ENCODE data around the gene OGDHL.

OGDHL gene

DNA sequence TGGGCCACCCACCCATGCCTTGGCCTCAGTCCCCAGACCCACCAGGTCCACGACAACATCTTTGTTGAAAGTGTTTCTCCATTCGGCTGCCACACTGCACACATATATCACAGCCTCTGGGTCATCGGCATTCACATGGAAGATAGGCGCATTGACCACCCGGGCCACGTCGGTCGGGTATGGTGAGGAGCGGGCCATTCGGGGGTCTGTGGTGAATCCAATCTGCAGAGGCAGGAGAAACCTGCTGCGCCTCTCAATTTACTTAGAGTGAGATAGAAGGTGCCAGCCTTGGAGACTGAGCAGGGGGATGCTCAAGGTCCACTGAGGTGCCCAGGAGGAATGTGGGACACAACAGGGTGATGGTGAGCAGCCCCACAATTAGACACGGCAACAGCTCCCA, 16.4 kb downstream of the OGDHL start:
- Histone ChIP-seq H3K27ac (replicated peaks) (no peak overlapping the region), H3K4me3 (replicated peaks; ENCODE audit: insufficient read depth, low read length) (no peak overlapping the region), H3K27me3 (ENCODE audit: insufficient read depth, poor library complexity, severe bottlenecking) (no peaks in the 10 kb centered on the region)
- TF ChIP-seq GABPA (IDR thresholded peaks at IDR 0.05; ENCODE audit: low read depth) = no peak
- no peak for TF ChIP-seq SPI1 (IDR thresholded peaks at IDR 0.05; ENCODE audit: borderline replicate concordance, low read depth)
- TF ChIP-seq, protein P1, sequence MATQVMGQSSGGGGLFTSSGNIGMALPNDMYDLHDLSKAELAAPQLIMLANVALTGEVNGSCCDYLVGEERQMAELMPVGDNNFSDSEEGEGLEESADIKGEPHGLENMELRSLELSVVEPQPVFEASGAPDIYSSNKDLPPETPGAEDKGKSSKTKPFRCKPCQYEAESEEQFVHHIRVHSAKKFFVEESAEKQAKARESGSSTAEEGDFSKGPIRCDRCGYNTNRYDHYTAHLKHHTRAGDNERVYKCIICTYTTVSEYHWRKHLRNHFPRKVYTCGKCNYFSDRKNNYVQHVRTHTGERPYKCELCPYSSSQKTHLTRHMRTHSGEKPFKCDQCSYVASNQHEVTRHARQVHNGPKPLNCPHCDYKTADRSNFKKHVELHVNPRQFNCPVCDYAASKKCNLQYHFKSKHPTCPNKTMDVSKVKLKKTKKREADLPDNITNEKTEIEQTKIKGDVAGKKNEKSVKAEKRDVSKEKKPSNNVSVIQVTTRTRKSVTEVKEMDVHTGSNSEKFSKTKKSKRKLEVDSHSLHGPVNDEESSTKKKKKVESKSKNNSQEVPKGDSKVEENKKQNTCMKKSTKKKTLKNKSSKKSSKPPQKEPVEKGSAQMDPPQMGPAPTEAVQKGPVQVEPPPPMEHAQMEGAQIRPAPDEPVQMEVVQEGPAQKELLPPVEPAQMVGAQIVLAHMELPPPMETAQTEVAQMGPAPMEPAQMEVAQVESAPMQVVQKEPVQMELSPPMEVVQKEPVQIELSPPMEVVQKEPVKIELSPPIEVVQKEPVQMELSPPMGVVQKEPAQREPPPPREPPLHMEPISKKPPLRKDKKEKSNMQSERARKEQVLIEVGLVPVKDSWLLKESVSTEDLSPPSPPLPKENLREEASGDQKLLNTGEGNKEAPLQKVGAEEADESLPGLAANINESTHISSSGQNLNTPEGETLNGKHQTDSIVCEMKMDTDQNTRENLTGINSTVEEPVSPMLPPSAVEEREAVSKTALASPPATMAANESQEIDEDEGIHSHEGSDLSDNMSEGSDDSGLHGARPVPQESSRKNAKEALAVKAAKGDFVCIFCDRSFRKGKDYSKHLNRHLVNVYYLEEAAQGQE (IDR thresholded peaks at IDR 0.05; ENCODE audit: insufficient replicate concordance, low read depth) = no peak
- TF ChIP-seq CTCF (IDR thresholded peaks at IDR 0.05; ENCODE audit: insufficient read depth, low read length) = no peak
- no peak for TF ChIP-seq POLR2AphosphoS5 (IDR thresholded peaks at IDR 0.05; ENCODE audit: low read depth)
- DNase-seq (ENCODE audit: low read depth in 1 of 2, low spot score in 1 of 2) = no peak

DNA sequence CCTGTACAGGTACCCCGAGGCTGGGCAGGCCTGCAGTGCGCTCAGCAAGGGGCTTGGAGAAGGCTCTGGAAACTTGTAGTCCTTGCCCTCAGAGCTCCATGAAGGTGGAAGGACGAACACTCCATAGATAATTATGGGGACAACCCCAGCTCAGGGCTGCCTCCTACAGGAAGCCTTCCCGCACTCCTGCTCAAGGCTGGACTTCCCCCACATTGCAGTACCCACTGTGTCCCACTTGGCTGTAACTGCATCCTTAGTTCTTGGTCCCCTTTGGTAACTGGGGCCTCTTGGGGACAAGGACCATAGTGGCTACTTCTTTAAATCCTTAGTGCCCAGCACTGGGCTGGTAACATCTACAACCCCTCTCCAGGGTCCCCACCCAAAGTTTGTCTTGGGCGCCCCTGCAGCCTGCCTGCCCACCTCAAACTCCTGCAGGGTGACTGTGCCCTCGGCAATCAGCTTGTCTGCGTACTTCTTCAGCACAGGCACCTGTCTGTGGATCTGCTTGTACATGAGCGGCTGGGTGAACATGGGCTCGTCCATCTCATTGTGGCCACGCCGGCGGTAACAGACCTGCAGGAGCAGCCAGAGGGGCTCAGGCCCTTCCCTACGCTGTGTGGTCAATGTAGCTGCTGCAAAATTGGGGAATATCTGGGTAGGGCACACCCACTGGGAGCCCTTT, 17.1 kb downstream of the OGDHL start:
- Histone ChIP-seq H3K4me3 (replicated peaks; ENCODE audit: insufficient read depth, low read length) (no peak overlapping the region), H3K27me3 (ENCODE audit: insufficient read depth, poor library complexity, severe bottlenecking) (no peaks in the 10 kb centered on the region), H3K27ac (replicated peaks) (no peak overlapping the region)
- TF ChIP-seq, protein P1 (IDR thresholded peaks at IDR 0.05; ENCODE audit: insufficient replicate concordance, low read depth) = no peak
- no peak for TF ChIP-seq CTCF (IDR thresholded peaks at IDR 0.05; ENCODE audit: insufficient read depth, low read length)
- no peak for TF ChIP-seq POLR2AphosphoS5 (IDR thresholded peaks at IDR 0.05; ENCODE audit: low read depth)
- TF ChIP-seq SPI1 (IDR thresholded peaks at IDR 0.05; ENCODE audit: borderline replicate concordance, low read depth) = no peak
- no peak for TF ChIP-seq GABPA (IDR thresholded peaks at IDR 0.05; ENCODE audit: low read depth)
- no peak for DNase-seq (ENCODE audit: low read depth in 1 of 2, low spot score in 1 of 2)

DNA sequence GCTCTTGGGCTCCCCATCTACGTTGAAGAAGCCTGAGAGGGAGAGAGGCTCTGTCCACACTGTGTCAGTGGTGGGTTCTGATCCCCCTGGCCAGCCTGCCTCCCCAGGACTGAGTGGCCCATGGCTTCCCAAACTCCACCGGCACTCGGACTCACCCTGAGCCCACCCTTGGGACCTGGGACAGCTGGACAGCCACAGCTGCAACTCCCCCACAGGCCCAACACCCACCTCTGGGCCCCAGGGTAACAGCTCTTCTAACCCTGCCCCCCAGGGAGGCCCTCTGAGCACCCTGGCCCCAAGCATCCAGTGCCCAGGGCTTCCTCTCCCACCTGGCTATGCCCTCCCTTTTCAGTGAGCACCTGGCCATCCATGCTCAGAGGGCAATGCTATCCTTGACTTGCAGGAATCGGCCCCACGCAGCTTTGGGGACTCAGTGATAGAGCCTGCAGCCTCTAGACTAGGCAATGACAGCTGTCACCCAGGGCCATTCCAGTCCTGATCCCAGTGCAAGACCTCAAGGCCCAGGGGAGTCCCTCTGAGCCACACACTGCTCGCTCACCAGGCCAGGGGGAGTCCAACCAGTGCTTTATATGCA, 17.9 kb downstream of the OGDHL start:
- no peak overlapping the region for H3K27ac ChIP-seq (replicated peaks)
- no peak for DNase-seq (ENCODE audit: low read depth in 1 of 2, low spot score in 1 of 2)
- no peak for TF ChIP-seq GABPA (IDR thresholded peaks at IDR 0.05; ENCODE audit: low read depth)
- TF ChIP-seq CTCF (IDR thresholded peaks at IDR 0.05; ENCODE audit: insufficient read depth, low read length) = no peak
- no peak for TF ChIP-seq SPI1 (IDR thresholded peaks at IDR 0.05; ENCODE audit: borderline replicate concordance, low read depth)

More for the DNA sequence above, 17.9 kb downstream of the OGDHL start:
- H3K4me3 ChIP-seq (replicated peaks; ENCODE audit: insufficient read depth, low read length) = no peak overlapping the region
- H3K27me3 ChIP-seq (ENCODE audit: insufficient read depth, poor library complexity, severe bottlenecking) = no peaks in the 10 kb centered on the region
